ENCODE results near the gene GPAM.
A peak's percentile ranks its signal among the peaks of the same experiment; 100 is the strongest.
"Not testable (repeated sequence)": the region's sequence is repeated elsewhere in the genome, so short reads cannot be mapped to it uniquely, and the experiment has no call there.

The GPAM gene, protein sequence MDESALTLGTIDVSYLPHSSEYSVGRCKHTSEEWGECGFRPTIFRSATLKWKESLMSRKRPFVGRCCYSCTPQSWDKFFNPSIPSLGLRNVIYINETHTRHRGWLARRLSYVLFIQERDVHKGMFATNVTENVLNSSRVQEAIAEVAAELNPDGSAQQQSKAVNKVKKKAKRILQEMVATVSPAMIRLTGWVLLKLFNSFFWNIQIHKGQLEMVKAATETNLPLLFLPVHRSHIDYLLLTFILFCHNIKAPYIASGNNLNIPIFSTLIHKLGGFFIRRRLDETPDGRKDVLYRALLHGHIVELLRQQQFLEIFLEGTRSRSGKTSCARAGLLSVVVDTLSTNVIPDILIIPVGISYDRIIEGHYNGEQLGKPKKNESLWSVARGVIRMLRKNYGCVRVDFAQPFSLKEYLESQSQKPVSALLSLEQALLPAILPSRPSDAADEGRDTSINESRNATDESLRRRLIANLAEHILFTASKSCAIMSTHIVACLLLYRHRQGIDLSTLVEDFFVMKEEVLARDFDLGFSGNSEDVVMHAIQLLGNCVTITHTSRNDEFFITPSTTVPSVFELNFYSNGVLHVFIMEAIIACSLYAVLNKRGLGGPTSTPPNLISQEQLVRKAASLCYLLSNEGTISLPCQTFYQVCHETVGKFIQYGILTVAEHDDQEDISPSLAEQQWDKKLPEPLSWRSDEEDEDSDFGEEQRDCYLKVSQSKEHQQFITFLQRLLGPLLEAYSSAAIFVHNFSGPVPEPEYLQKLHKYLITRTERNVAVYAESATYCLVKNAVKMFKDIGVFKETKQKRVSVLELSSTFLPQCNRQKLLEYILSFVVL

DNA sequence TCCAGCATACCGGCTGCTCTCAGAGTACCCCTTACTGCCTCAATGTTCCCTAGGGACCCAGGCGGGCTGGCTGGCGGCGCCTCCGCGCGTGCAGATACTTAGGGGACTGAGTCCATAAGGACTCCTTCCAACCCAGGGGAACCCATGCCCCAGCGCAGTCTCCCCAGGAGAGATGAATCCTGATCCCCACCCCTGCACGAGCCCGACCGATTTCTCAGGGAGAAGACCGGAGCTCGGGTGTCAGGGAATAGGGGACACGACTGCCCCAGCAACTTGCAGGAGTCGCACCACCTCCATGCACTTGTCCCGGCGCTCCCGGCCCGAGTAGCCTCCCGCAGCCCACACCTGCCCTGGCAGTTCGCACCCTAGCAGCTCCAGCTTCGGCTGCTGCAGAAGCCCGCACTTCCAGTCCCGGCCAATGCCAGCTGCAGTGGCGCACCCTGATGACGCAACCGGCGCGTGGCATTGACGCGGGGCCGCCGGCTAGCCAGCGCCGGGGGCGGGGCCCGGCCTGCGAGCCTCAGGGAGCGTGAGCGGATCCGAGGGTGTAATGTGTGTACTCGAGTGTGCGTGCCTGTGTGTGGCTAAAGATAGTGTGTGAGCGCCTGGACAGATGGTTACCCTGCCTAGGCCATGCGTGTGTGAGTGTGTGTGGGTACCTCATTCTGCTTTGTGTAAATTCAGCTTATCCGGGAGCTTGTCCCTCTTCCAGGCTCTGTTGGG lies at the start of gene GPAM:
TSS of gene GPAM (minus strand) at position 437 of the 723 bp plus-strand sequence. CDS start 1,981 bp downstream, outside the sequence.
- peak; percentile 95 for DNase-seq

DNA sequence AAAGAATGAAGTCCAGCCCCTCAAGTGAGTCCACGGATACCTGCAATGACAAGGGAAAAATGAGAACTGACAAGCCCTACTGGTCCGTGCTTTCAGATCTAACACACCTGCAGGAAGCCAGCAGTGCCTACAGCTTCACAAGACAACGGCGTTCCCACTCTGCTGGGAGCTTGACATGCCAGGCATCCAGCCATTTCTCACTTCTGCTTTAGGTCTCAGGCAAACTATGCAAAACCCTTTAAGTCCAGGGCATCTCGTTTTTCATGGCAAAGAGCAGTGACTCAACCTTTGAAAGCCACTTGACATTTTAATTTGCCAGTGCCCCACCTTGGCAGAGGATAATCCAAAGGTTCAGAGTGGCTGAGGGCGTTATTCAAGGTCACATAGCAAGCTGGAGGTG lies 49.1 kb upstream of the GPAM start:
- no peak for DNase-seq

DNA sequence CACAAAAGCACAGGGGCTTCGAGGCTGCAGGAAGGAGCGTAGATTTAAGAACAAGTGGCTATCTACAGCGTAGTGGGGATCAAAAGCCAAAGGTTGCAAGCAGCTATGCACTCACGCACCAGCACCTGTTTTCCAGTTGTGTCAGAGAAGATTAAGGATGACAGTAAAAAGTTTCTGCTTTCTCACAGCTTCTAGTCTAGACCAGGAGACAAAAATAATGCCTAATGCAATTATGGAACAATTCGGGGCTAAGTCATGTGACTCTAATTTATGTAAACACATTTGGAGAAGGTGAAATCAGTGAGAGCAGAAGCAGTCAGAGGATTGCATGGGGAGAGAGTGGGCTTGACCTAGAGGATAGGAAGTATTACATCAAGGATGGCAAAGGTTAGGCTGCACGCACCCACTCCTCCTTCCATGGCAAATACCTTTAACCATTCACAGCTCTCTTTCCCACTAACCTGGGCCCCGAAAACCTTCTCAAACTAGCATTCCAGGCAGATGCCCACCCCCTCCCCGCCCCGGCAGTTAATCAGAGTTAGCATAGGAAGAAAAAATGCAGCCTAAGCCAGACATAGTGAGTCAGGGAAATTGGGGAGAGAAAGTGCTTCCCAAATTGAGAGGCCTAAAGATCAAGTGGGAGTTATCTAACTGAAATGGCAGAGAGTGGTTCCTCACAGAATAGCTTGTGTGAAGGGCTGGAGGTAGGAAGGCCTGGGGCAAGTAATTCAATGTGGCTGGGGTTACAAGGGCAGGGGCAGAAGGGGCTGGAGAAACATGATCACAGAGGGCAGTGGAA lies 48.2 kb upstream of the GPAM start:
- no peak for DNase-seq

DNA sequence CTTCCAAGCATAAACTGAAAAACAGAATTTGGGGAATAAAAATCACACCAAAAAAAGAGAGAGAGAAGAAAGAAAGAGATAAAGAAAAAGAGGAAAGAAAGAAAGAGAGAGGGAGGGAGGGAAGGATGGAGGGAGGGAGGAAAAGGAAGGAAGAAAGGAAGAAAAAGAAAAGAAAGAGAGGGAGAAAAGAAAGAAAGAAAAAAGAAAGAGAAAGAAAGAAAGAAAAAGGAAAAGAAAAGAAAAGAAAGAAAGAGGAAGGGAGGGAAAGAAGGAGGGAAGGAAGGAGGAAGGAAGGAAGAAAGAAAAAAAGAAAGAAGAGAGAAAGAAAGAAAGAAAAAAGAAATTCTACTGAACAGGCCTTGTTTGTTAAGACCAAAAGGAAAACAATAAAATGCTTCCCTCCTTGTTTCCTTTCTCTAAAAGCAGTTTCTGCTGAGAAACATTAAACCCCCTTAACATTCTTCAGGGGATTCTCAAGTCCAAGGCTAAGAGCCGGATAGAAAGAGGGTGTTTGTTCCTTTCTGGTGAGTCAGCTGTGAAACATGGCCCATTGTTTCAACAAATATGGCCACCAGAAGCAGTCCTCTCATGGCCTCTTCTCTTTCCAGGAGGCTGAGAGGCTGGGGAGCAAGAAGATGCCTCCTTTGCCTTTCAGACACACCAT lies 46.9 kb upstream of the GPAM start:
- DNase-seq: no peak

DNA sequence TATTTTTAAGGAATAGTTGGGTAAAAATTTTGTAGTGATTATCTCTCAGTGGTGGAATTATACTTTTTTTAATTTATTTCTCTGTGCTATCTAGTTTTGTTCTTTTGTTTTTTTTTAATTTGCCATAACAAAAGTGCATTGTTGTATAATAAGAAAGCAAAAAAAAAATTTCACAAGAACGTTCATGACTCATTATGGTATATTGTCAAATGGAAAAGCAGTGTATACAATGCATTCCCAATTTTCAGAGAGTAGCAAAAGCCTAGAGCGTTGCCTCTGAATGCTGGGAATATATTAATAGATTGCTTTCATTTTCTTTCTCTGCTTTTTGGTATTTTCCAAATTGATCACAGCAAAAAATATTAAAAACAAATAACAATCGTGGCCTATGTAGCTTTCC lies 46.3 kb upstream of the GPAM start:
- no peak for DNase-seq

DNA sequence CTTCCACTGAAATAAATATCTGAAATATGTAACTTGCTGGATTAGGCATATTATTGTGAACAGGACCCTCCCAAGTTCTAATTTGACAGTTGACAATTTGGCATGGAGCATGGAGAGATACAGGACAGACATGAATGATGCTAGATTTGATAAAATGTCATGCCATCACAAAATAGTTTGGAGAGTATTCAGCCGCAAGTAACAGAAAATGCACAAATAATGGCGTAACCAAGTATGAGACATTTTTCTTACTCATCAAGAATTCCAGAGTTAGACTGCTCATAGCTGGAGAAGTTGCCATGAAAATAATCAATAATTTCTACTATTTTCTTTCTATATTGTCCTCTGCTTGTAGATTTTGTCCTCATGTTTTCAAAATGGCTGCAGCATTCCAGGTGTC lies 45.5 kb upstream of the GPAM start:
- DNase-seq: no peak

DNA sequence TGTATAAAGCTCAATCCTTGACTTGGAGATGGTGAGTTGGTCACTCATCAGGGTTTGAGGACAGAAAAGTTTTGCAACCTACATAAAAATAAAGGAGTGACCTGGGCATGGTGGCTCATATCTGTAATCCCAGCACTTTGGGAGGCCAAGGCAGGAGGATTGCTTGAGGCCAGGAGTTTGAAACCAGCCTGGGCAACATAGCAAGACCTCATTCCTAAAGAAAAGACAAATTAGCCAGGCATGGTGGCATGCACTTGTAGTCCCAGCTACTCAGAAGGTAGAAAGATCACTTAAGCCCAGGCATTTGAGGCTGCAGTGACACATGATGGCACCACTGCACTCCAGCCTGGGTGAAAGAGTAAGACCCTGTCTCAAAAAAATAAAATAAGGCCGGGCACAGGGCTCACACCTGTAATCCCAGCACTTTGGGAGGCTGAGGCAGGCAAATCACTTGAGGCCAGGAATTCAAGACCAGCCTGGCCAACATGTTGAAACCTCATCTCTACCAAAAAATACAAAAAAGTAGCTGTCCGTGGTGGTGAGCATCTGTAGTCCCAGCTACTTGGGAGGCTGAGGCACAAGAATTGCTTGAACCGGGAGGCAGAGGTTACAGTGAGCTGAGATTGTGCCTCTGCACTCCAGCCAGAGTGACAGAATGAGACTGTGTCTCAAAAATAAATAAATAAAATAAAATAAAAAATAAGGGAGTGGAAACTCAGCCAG lies 45.0 kb upstream of the GPAM start:
- DNase-seq: not testable (repeated sequence)

DNA sequence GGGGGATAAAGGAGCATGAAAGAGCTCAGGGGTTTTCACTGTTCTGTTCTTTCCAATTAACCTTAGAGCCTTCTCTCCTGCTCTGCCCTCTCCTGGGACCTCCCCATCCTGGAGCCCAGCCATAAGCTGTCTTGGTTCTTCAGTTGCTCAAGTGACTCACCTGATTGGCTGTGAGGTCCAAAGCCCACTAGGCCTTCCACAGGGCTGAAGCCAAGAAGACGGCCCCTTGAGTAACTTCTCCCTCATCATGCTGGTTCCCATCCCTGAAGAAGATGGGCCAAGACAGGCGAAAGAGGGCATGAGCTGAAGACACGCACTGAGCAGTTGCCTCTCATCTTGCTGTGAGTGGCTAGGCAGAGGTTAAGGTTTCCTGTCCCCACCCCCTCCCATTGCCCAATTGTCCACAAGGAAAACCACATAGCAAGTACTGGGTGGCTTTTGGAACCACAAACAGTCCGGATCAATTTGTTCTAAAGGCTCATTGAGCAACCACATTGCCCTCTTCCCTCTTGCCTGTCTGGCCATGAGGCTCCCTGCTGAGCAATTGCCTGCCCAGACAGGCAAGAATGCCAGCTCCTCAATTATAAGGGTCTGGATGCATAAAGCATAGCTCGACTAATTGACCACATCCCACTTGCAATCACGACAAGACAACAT lies 43.9 kb upstream of the GPAM start:
- DNase-seq: no peak

DNA sequence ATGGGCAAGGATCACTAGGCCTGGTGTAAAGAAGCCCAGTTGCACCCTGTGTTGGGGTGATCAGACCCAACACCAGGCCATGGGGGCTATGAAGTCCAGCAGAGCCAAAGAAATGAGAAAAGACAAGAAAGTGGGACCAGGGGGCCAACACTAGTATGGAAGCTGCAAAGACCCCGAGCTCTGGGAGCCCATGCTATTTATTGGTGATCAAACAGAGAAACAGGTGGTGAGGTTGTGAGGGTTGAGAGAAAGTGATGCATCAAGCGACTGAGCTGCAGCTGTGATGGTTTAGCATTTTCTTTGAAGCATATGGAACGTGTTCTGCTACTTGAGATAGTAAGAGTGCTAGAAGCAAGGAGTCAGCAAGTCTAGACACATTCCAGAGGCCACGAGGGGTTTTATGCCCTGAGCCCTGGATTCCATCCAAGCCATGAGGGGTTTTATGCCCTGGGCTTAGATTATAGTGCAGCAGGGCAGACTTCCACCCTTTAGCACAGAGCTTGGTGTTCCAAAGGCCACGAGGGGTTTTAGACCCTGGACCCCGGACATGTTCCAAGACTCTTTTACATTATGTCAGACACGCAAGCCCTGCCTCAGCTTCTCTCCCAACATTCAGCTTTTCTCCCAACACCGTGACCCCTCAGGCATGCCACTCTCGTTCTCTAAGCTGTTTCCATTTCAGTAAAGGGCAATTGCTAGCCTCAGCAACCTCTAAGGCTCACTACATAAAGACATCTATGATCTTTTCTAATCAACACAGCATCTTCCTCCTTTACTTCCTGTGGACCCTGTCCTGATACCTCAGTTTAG lies 43.1 kb upstream of the GPAM start:
- no peak for DNase-seq

DNA sequence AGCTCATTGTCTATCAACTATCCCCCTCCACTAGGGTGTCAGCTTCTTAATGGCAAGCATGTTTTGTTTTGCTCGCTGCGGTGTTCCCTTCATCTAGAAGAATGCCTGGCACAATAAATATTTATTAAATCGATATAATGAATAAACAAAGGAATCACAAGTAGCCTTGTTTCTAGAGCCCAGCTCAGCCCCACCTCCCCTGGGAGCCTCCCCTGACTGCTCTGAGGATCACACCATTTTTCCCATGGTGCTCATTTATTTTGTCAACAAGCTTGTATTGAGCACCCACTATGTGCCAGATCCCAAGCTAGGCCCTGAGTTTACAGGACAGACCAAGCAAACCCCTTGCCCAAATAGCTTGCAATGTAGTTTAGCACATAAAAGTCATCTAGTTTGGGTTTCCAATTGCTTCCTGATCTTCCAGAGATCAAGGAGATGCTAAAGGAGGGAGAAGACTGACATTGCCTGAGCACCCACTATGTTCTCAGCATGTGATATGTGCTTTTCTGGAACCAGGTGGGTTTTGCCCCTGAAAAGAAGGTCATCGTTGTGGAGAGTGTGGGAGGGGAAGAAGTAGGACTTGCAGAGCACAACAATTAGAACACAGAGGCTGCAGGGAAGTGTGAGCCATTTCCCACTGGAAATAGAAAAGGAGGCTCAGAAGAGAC lies 42.3 kb upstream of the GPAM start:
- DNase-seq: no peak

DNA sequence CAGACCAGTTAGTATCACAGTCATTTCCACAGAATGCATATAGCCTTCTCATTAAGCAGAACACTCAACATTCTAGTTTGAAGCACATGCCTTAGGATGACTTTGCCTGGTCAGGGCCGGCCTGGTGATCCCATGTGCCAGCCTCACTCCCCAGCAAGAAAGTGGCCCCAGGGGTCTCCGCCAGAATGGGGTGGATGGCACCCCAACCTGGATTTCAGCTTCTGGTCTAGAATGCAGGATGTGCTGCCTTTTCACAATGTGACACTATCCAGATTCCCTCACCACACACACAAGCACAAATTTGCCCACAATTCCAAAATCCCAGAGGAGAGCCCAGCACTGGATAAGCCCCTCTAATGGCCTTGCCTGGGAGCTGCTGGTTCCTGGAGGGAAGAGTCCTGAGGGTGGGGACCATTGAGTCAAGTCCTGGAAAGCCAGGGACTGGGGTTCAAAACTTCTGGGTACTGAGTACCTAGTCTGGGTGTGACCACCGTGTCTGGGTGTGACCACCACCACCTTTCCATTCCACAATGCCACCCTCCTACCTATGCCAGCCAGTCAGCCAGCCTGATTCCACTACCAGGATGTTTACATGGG lies 41.5 kb upstream of the GPAM start:
- DNase-seq: no peak

DNA sequence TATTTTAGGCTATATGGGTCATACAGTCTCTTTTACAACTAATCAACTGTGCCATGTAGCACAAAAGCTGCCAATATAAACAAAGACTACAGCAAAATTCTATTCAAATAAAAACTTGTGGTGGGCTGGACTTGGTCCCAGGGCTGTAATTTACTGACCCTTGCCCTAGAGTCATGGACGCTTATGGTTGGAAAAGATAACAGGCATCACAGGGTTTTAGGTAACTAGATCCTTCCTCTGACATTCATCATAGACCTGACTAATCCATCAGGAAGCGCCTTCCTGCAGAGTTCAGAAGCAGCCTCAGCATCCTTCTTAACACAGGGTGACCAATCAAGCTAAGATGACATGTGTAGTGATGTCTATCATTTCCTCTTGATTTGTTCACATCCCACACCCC lies 40.2 kb upstream of the GPAM start:
- no peak for DNase-seq

DNA sequence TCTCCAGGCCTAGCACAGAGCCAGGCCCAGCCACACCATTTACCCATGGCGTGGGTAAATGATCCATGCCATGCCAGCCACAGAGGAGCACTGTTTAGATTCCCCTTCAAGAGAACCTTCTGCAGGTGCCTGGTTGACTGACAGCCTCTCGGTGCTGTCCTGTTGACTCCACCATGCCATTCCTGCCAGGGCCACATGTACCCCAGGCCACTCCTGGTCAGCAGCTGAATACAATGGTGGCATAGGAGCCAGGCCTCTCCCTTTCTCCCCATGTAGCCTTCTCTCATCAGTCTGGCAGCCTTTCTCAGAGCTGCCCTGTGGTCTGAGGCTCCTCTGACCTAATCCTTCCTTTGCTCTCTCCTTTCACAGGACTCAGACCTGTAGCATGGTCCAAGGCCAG lies 39.2 kb upstream of the GPAM start:
- DNase-seq: no peak

DNA sequence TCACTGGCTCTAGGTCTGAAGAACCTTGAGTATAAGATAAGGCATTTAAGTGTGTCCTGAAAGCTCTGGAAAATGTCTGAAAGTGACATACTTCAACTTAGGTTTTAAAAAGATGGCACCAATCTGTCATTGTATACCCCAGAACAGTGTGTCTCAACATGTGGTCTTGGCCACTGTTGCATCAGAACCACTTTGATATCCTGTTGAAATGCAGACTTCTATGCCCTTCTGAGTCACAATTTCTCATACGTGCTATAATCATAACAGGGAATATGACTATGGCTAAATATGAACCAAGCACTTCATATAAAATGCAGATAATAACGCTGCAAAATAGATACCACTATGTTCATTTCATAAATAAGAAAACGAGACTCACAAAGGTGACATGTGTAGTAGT lies 38.0 kb upstream of the GPAM start:
- no peak for DNase-seq

DNA sequence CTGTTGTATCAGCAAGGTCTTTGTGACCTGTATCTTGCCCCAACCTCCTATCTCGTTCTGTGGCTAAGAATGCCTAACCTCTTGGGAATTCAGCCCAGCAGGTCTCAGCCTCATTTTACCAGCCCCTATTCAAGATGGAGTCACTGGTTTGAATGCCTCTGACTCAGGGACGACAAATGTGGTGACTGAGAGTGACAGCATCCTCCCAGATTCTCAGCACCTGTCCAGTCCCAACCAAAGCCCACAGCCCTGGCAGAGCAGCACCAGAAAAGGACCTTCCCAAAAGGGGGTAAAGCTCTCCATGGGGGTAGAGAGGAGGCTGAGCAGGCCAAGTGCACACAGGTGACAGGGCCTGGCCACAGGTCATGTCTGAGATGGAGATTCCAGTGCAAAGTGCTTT lies 35.4 kb upstream of the GPAM start:
- DNase-seq: no peak

DNA sequence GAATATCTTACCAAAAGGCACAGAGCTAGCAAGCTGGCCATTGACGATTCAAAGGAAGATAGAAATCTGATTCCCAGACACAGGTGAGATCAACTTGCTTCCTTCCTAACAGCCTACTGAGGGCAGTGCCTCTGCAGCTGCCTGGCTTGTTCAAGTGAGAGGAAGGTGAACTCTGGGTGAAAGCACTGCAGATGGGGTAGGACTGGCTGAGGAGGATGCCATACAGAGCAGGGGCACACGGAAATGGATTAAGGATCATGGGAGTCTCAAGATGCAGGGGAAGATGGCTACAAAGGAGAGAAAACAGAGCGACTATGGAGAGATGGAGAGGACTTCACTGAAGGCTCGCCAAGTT lies 34.4 kb upstream of the GPAM start:
- no peak for DNase-seq

DNA sequence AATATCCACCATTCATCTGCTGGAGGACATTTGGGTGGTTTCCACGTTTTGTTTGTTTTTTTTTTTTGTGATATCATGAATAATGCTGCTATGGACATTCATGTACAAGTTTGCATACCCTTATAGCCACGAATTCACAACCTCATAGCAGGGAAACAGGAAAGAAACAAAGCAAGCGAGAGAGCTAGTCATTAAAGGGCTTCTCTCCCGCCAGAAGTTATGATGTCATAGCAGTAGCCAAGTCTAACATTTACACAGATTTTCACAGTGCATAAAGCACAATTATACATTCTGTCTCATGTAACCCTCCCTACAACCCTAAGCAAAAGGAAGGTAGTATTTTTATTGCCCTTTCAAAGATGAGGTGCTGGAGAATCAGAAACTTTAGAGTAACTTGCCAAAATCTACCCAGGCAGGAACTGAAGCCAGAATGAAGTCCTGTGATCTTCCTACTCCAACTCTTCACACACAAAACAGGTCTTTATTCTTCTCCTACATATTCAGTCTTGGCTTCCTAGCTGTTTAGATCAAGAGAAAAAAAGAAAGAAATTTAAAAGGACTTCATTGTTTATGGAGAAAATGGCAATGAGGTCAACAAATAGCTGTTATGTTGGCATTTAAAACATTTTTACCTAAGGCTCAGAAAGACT lies 33.9 kb upstream of the GPAM start:
- no peak for DNase-seq

DNA sequence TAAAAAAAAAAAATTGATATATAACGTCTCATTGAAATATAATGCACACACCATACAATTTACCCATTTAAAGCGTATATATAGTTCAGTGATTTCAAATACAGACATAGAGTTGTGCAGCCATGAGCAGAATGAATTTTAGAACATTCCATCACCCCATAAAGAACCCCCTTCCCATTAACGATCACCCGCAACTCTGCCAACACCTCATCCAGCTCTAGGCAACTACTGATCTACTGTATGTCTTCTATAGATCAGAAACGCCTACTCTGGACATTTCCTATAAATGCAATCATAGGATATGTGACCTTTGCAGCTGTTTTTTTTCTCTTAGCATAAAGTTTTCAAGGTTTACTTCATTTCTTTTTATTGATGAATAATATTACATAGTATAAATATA lies 33.4 kb upstream of the GPAM start:
- DNase-seq: no peak

DNA sequence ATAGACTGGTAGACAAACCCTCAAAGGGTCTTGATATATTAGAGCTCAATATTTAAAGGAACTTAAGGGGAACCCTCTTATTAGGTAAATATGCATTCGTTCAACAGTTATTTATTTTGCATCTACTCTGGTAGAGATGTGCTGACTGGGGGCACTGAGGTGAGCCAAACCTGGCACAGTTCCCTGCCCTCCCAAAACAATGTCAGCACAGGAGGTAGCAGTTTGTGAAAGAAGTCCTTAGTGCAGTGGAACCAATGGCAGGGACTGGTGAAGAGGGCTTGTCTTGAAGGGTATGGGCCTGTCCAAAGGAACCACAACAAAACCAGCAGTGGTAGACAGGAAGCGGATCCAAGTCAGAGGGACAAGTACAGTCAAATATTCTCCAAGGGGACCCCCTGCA lies 32.6 kb upstream of the GPAM start:
- DNase-seq: no peak

Measured in stimulated activated naive CD4-positive, alpha-beta T cell treated with Interleukin-2 at 50 U/mL for 16 hours (primary cell).